ENCODE measurements around the gene RAB26. TPM values are rescaled to one million over a fixed set of nuclear protein-coding genes. Genes with fewer than 3 reads are reported as not detected.

Gene RAB26
- polyA plus RNA-seq, 1 donor from 2014 or later, result 4.9 TPM

DNA sequence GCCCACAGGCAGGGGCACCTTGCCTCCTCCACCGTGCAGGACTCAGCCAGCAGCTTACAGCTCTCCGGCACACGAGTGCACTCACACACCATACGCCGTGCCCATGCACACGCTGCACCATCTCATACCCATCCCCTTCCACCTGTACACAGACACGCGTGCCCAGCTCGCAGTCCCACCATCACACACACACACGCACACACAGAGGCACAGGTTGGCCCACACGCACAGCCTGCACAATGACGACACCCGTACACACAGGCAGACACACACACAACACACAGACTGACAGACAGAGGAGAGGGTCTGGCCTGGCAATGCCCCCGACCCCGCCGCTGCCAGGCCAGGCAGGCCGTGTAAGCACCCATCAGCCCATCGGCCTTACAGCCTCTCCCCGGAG, 35.9 kb downstream of the RAB26 start:
- Histone ChIP-seq H2AFZ (ENCODE audit: low read depth, low read length) (no peak overlapping the region), H3K27ac (ENCODE audit: low read length) (no peak overlapping the region), H3F3A (ENCODE audit: insufficient read depth, low read length, poor library complexity, severe bottlenecking) (no peaks in the 10 kb centered on the region), H3K27me3 (ENCODE audit: insufficient read depth, low read depth, low read length) (no peaks in the 10 kb centered on the region), H3K36me3 (ENCODE audit: insufficient read depth, low read length) (no peaks in the 10 kb centered on the region), H3K4me2 (ENCODE audit: low read length) (no peak overlapping the region), H3K79me2 (replicated peaks; ENCODE audit: insufficient read depth, low read length) (no peaks in the 10 kb centered on the region), H3K9ac (ENCODE audit: low read length) (no peak overlapping the region), H3K4me3 (ENCODE audit: low read length) (no peak overlapping the region), H3K9me2 (ENCODE audit: insufficient read depth, low read length) (no peaks in the 10 kb centered on the region), H4K20me1 (ENCODE audit: insufficient read depth) (no peaks in the 10 kb centered on the region), H3K9me3 (ENCODE audit: low read length) (no peaks in the 10 kb centered on the region)
- TF ChIP-seq POLR2AphosphoS5 (IDR thresholded peaks at IDR 0.05) (no peak), MXI1 (conservative IDR thresholded peaks at IDR 0.05; ENCODE audit: poor library complexity, severe bottlenecking) (no peak), SMC3 (conservative IDR thresholded peaks at IDR 0.05; ENCODE audit: poor library complexity) (no peak), EP300 (conservative IDR thresholded peaks at IDR 0.05; ENCODE audit: poor library complexity, severe bottlenecking) (no peak), RAD21 (conservative IDR thresholded peaks at IDR 0.05) (no peak), TAF1 (IDR thresholded peaks at IDR 0.05; ENCODE audit: low read depth) (no peak), EZH2 (IDR thresholded peaks at IDR 0.05; ENCODE audit: borderline replicate concordance, insufficient read depth, low read length, poor library complexity, severe bottlenecking) (no peak)
- TF ChIP-seq, protein P1, sequence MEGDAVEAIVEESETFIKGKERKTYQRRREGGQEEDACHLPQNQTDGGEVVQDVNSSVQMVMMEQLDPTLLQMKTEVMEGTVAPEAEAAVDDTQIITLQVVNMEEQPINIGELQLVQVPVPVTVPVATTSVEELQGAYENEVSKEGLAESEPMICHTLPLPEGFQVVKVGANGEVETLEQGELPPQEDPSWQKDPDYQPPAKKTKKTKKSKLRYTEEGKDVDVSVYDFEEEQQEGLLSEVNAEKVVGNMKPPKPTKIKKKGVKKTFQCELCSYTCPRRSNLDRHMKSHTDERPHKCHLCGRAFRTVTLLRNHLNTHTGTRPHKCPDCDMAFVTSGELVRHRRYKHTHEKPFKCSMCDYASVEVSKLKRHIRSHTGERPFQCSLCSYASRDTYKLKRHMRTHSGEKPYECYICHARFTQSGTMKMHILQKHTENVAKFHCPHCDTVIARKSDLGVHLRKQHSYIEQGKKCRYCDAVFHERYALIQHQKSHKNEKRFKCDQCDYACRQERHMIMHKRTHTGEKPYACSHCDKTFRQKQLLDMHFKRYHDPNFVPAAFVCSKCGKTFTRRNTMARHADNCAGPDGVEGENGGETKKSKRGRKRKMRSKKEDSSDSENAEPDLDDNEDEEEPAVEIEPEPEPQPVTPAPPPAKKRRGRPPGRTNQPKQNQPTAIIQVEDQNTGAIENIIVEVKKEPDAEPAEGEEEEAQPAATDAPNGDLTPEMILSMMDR (IDR thresholded peaks at IDR 0.05; ENCODE audit: poor library complexity, severe bottlenecking), result no peak
- TF ChIP-seq, protein P2, sequence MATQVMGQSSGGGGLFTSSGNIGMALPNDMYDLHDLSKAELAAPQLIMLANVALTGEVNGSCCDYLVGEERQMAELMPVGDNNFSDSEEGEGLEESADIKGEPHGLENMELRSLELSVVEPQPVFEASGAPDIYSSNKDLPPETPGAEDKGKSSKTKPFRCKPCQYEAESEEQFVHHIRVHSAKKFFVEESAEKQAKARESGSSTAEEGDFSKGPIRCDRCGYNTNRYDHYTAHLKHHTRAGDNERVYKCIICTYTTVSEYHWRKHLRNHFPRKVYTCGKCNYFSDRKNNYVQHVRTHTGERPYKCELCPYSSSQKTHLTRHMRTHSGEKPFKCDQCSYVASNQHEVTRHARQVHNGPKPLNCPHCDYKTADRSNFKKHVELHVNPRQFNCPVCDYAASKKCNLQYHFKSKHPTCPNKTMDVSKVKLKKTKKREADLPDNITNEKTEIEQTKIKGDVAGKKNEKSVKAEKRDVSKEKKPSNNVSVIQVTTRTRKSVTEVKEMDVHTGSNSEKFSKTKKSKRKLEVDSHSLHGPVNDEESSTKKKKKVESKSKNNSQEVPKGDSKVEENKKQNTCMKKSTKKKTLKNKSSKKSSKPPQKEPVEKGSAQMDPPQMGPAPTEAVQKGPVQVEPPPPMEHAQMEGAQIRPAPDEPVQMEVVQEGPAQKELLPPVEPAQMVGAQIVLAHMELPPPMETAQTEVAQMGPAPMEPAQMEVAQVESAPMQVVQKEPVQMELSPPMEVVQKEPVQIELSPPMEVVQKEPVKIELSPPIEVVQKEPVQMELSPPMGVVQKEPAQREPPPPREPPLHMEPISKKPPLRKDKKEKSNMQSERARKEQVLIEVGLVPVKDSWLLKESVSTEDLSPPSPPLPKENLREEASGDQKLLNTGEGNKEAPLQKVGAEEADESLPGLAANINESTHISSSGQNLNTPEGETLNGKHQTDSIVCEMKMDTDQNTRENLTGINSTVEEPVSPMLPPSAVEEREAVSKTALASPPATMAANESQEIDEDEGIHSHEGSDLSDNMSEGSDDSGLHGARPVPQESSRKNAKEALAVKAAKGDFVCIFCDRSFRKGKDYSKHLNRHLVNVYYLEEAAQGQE (IDR thresholded peaks at IDR 0.05; ENCODE audit: borderline replicate concordance), result no peak

DNA sequence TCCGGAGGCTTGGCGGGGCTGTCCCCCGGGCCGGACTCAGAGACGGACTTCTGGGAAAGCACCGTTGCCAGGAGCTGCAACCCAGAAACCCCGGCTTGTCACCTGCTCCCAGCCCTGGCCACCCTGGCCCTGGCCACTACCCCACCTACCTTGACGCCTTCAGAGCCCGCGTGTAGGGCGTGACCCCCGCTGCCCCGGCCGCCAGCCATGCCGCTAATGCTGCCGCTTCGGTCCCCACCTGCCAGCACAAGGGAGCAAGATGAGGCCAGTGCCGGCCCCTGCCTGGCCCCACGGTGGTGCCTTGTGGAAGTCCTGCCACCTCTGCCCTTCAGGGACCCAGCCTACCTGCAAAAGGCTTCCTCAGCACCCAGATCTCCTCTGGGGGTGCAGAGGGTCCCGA, 36.5 kb downstream of the RAB26 start:
- Histone ChIP-seq H3K36me3 (ENCODE audit: insufficient read depth, low read length) (no peaks in the 10 kb centered on the region), H3K4me2 (ENCODE audit: low read length) (no peak overlapping the region), H4K20me1 (ENCODE audit: insufficient read depth) (no peaks in the 10 kb centered on the region), H2AFZ (ENCODE audit: low read depth, low read length) (no peak overlapping the region), H3K27ac (ENCODE audit: low read length) (no peak overlapping the region), H3K79me2 (replicated peaks; ENCODE audit: insufficient read depth, low read length) (no peaks in the 10 kb centered on the region), H3K4me3 (ENCODE audit: low read length) (no peak overlapping the region), H3K9me2 (ENCODE audit: insufficient read depth, low read length) (no peaks in the 10 kb centered on the region), H3K9me3 (ENCODE audit: low read length) (no peaks in the 10 kb centered on the region), H3K9ac (ENCODE audit: low read length) (no peak overlapping the region), H3F3A (ENCODE audit: insufficient read depth, low read length, poor library complexity, severe bottlenecking) (no peaks in the 10 kb centered on the region), H3K27me3 (ENCODE audit: insufficient read depth, low read depth, low read length) (no peaks in the 10 kb centered on the region)
- TF ChIP-seq TAF1 (IDR thresholded peaks at IDR 0.05; ENCODE audit: low read depth) (no peak), EZH2 (IDR thresholded peaks at IDR 0.05; ENCODE audit: borderline replicate concordance, insufficient read depth, low read length, poor library complexity, severe bottlenecking) (no peak), SMC3 (conservative IDR thresholded peaks at IDR 0.05; ENCODE audit: poor library complexity) (no peak), EP300 (conservative IDR thresholded peaks at IDR 0.05; ENCODE audit: poor library complexity, severe bottlenecking) (no peak), RAD21 (conservative IDR thresholded peaks at IDR 0.05) (no peak), POLR2AphosphoS5 (IDR thresholded peaks at IDR 0.05) (no peak), MXI1 (conservative IDR thresholded peaks at IDR 0.05; ENCODE audit: poor library complexity, severe bottlenecking) (no peak)
- TF ChIP-seq, protein P1 (IDR thresholded peaks at IDR 0.05; ENCODE audit: poor library complexity, severe bottlenecking), result no peak
- TF ChIP-seq, protein P2 (IDR thresholded peaks at IDR 0.05; ENCODE audit: borderline replicate concordance), result no peak
